GM19025 (cell line): Measurements from ENCODE around the gene ZRSR2.

Source experiments
- ATAC-seq: cut with Tn5 transposase; IDR thresholded peaks from one replicate; pipeline ENCODE4 v1.9.1; 2021; ENCODE audit warnings: mild to moderate bottlenecking, low read depth, moderate library complexity; ENCODE audit not compliant: unreplicated experiment

The ZRSR2 gene

DNA sequence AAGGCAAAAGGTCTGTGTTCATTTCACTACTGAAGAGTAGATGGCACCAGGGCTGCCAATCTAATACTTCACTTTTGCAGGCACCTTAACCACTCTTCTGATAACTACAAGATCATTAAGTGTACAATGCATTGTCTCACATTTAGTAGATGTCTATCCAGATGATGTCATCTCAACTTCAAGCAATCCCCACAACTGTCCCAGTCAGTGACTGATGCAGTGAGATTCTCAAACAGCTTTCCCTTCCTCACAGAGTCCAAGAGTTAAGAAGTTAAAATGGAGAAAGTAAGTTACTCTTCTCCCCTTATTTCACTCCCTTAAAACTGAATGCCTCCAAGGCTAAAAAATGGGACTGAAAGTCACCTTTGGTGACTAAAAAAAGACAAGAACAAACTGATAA is 53.7 kb downstream of the ZRSR2 start:
- no peak for ATAC-seq

DNA sequence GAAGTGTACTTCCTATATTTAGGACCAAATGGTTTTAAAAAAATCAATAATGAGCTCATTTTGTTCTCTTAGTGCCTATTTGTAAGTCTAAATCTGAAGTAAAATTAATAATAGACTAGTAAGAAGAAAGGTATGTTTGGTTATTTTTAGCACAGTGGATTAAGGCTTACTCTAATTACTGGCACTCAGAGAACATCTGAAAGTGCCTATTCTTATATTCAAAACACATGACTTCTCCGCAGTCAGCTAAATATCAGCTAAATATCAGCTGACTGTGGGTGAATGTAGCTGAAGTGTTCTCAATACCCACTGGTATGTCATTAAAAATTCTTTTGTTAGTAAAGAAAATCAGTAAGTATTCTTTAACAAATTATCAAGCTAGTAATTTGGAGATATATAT is 58.3 kb downstream of the ZRSR2 start:
- no peak for ATAC-seq

DNA sequence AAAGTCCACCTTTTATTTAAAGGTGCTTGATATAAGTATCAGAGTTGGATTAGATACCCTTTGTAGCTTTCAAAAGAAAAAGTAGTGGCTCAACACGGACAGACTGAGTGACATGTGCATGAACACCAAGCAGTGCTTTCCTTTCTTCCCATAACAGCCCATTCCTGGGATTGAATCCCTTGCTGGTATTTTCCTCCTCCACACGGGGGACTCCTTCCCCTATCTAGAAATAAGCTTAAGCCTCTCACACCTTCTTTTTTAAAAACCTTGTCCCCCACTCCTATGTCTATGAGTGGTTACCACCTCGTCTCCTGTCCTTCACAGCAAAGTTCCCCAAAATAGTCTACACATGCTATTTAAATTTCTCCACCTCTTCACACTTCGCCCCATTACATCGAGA is 59.3 kb downstream of the ZRSR2 start:
- ATAC-seq, result no peak

- no peak for ATAC-seq
These were observed 63.3 kb downstream of the ZRSR2 start for GRCh38 chrX:15853586-15854079.

GRCh38 chrX:15854080-15854655 is 63.9 kb downstream of the ZRSR2 start:
- ATAC-seq, result peak; percentile 37

- peak; percentile 91 for ATAC-seq
These were observed 64.7 kb downstream of the ZRSR2 start, which contains the start of gene AP1S2 for GRCh38 chrX:15854712-15855567. AP1S2 (minus strand) TSS chrX:15854813; CDS start chrX:15852524, 2,289 bp downstream.

- no peak for ATAC-seq
These were observed 65.4 kb downstream of the ZRSR2 start for GRCh38 chrX:15855568-15856221.

DNA sequence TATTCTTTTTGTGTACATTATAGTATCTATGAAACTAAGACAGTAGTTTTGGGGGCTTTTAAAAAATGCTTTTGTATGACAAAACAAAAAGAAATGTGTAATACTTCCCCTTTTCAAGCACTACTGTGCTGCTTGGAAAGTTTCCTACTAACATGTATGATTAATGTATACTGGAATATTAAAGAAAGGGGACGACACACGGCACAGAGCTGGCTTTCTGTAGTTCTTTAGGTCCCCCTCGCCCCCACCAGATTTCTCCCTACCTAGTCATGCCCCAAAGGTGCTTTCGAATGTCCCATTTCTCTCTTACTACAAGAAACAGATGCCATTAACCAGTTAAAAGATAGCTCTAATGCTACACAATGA is 65.9 kb downstream of the ZRSR2 start:
- no peak for ATAC-seq

- ATAC-seq, result no peak
These were observed 66.4 kb downstream of the ZRSR2 start for GRCh38 chrX:15856636-15857035.

- no peak for ATAC-seq
These were observed 67.8 kb downstream of the ZRSR2 start for GRCh38 chrX:15858051-15858450.

DNA sequence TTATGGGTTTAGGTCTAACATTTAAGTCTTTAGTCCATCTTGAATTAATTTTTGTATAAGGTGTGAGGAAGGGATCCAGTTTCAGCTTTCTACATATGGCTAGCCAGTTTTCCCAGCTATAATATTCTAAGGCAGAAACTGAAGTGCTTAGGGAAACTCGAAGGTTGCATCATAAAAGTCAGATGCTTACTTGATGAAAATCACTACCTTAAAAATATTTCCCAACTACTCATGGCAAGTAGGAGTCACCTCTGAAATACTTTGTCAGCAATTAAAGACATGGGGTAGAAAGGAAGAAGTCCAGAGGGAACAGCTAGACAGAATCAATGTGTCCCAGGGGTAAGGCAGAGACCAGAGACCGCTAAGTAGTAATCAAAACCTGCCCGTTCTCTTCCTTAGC is 70.6 kb downstream of the ZRSR2 start:
- no peak for ATAC-seq

GRCh38 chrX:15864023-15864422 is 73.7 kb downstream of the ZRSR2 start:
- ATAC-seq, result no peak

GRCh38 chrX:15864629-15865028 is 74.3 kb downstream of the ZRSR2 start:
- ATAC-seq, result no peak

DNA sequence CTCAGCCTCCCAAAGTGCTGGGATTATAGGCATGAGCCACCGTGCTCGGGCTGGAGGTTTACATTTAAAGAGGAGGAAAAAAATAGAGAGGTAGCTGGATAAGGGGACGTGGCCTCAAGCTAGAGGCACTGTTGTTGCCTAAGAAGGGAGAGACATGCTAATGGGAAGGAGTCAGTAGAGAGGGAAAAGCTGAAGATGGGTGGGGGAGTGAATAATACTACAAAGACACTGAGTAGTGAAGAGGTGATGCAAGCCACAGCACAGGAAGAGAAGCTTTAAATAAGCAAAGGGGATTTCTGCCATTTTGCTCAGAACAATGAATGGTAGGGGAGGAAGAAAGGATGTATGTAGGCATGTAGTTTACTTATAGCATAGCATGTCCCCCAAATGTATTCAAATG is 75.9 kb downstream of the ZRSR2 start:
- no peak for ATAC-seq

GRCh38 chrX:15869695-15870094 is 79.4 kb downstream of the ZRSR2 start:
- ATAC-seq, result no peak

GRCh38 chrX:15870310-15870709 is 80.0 kb downstream of the ZRSR2 start:
- ATAC-seq, result no peak
